Measurements from ENCODE around the gene AMN1. TPM values are rescaled to one million over a fixed set of nuclear protein-coding genes. Genes with fewer than 3 reads are reported as not detected.

The AMN1 gene
- total and polyA plus RNA-seq, 2 of the 13 experiments (the other 11 are each of a cell fraction or from before 2014, with no cell fraction given) = 7.5 to 26.5 TPM

GRCh38 chr12:31749024-31749704 is 20.3 kb upstream of the AMN1 start (continued):
- TF ChIP-seq NFAT5 (CRISPR knock-in tag; IDR thresholded peaks at IDR 0.05) (no peak), MATR3 (CRISPR knock-in tag; IDR thresholded peaks at IDR 0.05) (no peak), SP1 (IDR thresholded peaks at IDR 0.05) (no peak), SP1 (CRISPR knock-in tag; IDR thresholded peaks at IDR 0.05) (0 out of 2 replicates have a peak, but pooled peaks have one; percentile 44), HMGA1 (CRISPR knock-in tag; conservative IDR thresholded peaks at IDR 0.05) (no peak), ZNF234 (CRISPR knock-in tag; conservative IDR thresholded peaks at IDR 0.05) (no peak), DMTF1 (CRISPR knock-in tag; IDR thresholded peaks at IDR 0.05) (no peak), ZNF225 (CRISPR knock-in tag; IDR thresholded peaks at IDR 0.05) (no peak; the same call in 1 of the 2 replicates), CC2D1A (CRISPR knock-in tag; IDR thresholded peaks at IDR 0.05) (no peak), ATF4 (CRISPR knock-in tag; IDR thresholded peaks at IDR 0.05) (peak in 1 of 2 experiments; percentile 93; a peak in 2 of 4 replicates), ZHX1 (CRISPR knock-in tag; IDR thresholded peaks at IDR 0.05; ENCODE audit: low read depth) (peak; percentile 66; the same call in 1 of the 2 replicates), RFXAP (CRISPR knock-in tag; IDR thresholded peaks at IDR 0.05; ENCODE audit: borderline replicate concordance) (peak; percentile 66; the same call in 1 of the 2 replicates), ZNF619 (CRISPR knock-in tag; IDR thresholded peaks at IDR 0.05) (peak; percentile 90), ETS1 (CRISPR knock-in tag; IDR thresholded peaks at IDR 0.05) (no peak), RXRB (CRISPR knock-in tag; IDR thresholded peaks at IDR 0.05; ENCODE audit: borderline replicate concordance) (peak; percentile 96)

All from HepG2 (cell line).